HG03354 (cell line): ENCODE results near the gene EPGN.

Experiments
- ATAC-seq: cut with Tn5 transposase; IDR thresholded peaks from one replicate; pipeline ENCODE4 v1.9.1; 2021; ENCODE audit warnings: mild to moderate bottlenecking; ENCODE audit not compliant: unreplicated experiment, poor library complexity, severe bottlenecking

Gene EPGN, protein sequence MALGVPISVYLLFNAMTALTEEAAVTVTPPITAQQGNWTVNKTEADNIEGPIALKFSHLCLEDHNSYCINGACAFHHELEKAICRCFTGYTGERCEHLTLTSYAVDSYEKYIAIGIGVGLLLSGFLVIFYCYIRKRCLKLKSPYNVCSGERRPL

DNA sequence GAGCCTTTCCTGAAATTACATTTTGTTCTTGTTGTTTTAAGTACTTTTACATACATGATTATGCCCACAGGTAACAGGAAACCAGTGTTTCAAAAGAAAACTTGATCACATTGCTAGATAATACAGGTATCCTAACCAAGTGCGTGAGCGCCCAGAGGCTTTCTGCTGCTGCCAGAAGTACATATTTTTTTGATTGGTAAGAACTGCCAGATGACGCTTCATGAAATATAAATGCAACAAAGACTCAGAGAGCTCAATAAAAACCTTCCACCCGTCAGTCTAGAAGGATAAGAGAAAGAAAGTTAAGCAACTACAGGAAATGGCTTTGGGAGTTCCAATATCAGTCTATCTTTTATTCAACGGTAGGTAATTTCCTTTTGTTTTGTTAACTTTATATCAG, at the start of gene EPGN:
Gene EPGN (plus strand): TSS at position 256 of the 400 bp plus-strand sequence. CDS start 64 bp downstream, at position 320.
- no peak for ATAC-seq

DNA sequence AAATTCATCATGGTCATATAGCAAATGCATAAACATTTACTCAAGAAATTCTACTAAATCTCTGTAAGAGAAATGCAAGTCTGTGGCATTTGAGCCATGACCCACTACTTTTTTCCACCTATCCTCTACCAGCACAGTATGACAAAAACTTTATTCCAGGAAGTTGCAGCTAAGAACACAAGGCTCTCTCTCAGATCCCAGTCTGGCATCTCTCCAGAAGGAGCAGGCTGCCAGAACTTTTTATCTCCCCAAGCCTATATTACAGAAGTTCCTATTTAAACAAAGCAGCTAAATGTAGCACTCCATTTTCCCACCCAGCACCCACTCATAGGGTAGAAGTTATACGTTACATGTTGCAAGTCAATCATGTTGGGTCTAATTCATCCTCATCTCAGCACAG, 49.3 kb upstream of the EPGN start:
- ATAC-seq = no peak

DNA sequence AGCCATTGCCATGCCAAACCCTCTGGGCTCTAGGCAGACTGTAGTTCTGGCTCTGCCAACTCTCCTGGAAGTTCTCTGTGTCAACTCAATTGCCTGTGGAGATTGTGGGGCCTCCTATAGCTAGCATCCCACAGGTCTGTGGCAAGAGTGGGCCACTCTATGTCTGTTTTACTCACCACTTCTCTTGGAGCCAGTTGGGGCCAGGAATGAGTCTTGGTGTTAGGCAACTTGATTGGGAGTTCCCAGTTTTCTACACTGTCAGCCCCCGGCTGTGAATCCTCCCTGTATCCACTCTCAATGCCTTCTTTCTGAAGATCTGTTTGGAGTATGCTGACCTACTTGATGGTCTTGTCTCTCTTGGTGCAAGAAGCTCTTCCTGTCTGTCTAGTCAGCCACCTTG, 48.2 kb upstream of the EPGN start:
- no peak for ATAC-seq

DNA sequence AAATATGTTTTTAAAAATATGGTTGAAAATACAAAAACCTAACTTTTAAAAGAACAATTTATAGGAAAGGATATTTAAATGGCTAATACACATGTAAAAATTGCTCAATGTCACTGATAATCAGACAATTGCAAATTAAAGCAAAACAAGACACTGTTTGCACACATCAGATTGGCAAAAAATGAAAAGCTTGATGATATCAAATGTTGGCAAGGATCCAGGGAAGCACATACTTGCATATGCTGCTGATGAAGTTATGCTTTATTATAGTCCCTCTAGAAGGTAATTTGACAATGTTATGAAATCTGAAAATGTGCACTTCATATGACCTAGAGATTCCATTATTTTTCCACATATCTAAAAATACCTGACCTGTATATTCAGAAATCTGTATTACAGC, 45.7 kb upstream of the EPGN start:
- no peak for ATAC-seq

DNA sequence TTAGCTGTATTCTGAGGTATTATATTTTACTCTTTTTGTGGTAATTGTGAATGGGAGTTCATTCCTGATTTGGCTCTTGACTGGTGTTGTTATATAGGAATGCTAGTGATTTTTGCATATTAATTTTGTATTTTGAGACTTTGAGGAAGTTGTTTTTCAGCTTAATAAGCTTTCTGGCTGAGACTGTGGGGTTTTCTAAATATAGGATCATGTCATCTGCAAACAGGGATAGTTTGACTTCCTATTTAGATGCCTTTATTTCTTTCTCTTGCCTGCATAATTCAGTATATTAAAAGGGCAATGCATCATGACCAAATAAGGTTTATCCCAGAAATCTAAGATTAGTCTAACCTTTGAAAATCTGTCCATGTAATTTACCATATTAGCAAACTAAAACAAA, 44.7 kb upstream of the EPGN start:
- ATAC-seq = no peak

DNA sequence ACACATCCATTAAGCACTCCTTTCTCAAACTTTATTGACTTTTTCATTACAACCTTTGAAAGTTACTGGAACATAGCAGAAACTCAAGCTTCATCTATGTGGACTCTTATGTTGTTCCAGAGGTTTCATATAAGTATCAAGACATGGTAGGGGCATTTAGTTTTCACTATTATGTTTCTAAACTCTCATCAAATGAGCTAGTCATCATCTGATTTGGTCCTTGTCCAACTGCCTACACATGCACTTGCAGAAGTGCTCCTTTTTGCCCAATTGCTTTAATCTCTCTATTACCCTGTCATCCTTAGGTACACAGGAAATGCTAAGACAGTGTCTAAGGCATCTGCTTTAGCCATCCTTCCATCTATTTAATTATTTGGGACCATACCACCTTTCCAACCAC, 42.2 kb upstream of the EPGN start:
- no peak for ATAC-seq

DNA sequence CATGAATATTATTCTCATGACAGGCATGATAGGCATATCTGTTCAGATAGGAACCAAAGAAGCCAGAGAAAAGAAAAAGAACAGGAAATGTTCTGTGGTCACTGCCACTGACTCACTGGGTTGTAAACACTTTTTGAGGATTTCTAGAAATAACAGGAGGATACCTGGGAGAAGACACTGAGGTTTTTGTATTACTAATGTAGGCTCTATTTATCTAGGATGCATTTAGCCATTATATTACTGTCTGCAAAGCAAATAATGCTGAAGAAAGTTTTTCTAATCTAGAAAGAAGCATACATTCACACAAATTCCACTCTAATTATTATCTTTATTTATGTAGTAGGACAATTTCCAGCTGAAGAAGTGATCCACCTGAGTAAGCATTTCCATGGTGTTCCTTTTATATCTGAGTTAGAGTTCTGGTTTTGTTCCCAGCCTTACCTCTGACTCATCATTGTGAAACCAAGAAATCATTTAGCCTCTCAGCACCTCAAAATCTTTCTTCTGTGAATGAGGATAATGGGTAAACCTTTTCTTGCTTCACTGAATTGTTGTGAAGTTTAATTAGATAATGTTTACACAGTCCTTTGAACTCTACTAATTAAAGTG, 40.2 kb upstream of the EPGN start:
- ATAC-seq = no peak

DNA sequence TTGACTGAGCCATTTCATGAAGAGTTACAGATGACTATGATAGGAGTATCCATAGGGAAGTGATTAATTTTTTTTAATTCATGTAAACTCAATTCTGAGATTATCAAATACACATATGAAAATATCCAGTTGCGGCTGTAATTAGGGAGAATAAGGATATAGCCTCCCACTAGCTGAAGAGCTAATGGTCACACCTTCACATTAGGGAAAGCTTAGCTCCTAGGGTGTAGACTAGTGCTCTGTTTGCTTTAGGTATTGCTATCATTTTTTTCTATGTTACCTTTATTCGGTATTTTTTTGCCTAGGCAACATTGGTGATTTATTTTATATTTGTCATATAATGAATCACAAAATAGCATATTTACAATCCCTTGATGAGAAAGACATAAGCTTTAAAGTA, 39.6 kb upstream of the EPGN start:
- ATAC-seq = no peak

DNA sequence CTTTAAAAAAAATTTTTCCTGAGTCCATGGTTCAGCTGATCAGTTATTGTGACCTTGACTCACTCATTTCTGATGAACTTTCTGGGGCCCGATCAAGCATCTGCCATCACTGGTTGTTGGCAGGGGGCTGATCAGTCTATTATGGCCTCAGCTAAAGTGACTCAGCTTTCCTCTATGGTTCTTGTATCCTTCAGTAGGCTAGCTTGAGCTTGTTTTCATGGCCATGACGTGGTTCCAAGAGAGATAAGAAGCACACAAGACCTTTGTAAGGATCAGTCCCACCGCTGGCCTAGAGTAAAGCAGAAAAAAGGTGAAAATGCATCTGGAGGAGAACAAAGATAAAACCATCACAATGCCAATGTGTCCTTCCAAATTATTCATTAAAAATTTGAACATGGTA, 29.8 kb upstream of the EPGN start:
- no peak for ATAC-seq

DNA sequence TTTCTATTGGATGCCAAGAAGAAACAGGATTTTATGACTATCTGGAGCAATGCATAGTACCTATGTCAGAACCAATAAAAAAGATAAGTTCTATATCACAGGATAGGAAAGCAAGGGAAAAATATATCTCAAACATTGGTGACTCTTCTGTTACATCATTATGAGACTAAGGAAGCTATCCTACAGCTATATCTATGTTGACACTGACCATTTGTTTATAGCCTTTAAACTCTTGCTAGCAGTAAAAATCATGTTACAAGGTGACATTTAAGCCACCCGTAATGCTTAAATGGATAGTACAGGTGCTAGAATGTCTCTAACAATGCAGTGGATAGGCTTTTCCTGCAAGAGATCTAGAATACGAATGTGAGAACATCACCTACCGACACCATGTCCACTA, 28.6 kb upstream of the EPGN start:
- ATAC-seq = no peak

DNA sequence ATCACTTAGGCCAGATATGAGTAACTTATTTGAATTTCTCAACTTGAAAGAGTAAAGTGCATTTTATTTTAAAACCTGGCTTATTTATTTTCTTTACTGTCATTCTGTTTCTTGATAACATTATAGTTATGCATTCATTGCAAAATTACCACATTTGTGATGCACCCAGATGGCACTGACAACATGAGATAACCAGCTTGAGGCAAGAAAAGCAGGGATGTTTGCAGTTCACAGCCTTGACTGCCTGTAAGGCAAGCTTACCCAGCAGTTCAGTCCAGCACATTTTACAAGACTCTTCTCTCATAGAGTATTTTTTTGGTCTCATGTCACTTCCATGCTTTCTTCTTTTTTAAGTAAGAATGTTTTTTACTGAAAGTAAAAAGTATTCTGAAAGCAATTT, 25.3 kb upstream of the EPGN start:
- no peak for ATAC-seq

DNA sequence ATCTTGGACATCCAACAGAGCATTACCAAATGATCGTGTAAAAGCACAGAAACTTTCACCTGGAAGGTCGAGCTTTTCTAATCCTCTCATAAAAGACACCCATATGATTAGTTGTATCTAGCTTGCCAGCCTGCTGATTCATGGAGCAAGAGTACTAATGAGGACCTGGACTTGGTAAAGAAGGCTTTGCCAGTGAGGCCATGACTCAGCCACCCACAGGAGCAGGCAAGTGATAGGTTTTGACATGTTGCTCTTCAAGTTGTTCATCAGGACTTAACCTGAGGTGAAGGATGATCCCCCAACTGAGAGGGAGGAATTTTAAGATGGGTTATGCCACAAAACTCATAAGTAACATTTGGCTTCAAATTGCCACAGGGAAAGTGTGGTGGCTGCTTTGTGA, 24.7 kb upstream of the EPGN start:
- ATAC-seq = no peak

DNA sequence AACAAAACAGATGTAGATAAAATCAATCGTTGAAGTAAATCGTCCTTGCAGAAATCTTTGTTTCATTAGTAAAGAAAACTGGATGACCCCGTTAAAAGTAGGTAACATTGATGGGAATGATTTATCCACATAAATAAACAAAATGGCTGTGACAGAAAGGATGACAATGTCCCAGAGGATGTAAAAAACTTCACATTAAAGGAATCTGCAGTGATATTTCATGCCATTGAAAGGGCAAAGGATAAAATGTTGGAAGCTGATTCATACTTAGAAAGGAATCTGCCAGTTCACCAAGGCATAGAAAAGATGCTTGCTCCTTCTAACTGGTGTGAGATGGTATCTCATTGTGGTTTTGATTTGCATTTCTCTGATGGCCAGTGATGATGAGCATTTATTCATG, 24.2 kb upstream of the EPGN start:
- no peak for ATAC-seq

DNA sequence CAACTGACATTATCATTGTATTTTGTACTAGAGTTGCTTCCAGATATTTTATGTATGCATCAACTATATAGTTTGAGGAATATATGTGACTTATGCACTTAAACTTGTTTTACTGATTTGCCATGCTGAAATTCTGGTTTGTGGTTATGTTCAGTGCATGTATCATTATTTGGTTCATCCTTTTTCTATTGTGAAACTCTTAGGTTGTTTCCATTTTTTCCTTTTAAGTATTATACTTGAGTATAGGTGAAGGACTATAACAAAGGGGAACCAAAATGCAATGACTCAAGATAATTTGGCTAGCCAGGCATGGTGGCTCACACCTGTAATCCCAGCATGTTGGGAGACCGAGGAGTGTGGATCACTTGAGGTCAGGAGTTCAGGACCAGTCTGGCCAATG, 21.1 kb upstream of the EPGN start:
- ATAC-seq = no peak

DNA sequence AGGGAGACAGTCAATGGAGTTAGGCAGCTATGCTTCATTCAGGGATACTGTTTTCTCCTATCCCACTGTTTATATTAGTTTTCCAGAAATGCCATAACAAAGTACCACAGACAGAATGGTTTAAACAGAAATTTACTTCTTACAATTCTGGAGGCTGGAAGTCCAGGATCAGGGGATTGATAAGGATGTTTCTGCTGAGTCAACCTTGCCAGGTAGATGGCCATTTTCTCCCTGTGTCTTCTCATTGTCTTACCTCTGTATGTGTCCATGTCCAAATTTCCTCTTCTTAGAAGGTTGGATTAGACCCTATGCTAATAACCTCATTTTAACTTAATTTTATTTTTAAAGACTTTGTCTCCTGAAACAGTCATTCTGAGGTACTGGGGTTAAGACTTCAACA, 20.5 kb upstream of the EPGN start:
- no peak for ATAC-seq

DNA sequence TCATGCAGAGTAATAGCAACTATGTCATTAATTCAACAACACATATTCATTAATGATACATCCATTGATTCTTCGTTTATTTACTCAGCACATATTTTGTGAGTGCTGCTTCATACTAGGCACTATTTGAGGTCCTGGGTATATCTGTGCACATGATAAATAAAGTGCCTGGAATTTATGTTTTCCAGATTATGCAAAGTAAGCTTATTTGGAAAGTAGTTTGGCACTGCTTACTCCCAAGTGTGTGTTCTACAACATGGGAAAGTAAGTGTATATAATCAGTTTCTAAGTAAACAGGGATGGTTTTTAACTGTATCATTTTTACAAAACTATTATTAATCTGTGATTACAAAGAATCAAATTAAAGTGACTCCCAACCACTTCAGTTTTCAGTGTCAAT, 16.8 kb upstream of the EPGN start:
- ATAC-seq = no peak

DNA sequence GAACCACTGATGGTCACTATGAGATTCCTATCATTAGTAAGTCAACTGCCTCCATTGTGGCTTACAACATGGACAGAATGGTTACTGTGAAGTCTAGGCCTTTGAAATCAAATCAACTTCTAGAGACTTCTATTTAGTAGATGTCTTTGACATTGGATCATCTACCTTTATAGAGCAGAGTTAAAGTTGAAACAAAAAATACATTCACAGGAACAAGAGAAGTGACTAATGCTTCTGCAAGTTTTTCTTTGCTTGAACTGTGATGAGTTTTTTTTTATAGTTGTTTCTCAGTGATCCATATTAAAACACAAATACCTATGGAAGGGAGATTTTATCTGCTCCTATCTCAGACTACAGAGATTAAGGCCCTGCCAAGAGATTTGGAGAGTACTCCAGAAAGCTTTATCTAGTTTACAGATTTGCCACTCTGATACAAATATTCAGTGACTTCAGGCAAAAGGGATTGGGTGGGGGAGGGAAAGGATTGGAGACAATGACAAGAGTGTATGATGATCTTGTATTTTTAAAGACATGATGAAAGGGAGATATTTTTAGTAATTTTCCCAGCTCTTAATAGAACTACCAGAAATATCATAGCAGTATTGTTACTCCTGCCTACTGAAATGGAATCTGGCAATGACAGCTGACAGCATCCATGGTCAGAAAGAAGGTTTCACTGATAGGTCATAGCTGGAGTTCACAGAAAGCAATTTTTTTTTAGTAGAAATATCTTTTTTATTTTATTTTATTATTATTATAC, 16.0 kb upstream of the EPGN start:
- ATAC-seq = no peak

DNA sequence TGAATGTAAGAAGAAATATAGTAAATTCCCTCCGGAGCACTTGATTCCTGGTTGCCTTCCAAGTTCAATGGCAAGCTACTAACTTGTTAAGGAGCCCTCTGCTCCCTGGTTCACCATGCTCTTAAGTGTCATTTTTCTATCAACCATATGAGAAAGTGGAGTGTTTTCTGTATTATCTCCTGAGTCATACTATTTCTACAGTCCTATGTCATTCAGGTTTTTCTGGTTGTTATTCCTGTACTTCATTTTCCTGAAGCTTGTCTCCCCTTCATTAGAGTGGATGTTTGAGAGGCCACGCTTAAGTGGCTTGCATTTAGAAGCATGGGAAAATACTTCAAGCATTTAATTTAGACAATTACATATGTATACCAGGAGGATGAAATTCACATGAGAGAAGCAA, 14.7 kb upstream of the EPGN start:
- no peak for ATAC-seq

DNA sequence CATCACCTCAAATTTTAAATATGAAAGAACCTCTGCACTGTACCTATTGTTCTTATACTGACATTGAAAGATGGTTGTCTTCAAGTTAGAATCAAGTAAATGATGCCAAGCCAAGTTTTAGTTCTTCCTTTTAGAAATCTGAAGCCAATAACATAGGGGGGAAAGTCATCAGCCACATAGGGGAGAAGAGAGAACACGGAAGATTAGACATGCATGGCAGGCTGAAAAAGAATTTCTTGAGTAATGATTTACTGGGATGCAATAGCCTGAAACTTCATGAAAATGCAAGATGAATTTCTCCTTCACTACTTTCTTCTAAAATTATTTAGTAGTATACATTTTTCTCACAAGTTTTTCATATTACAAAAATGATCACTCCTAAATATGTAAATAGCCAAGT, 13.6 kb upstream of the EPGN start:
- no peak for ATAC-seq

DNA sequence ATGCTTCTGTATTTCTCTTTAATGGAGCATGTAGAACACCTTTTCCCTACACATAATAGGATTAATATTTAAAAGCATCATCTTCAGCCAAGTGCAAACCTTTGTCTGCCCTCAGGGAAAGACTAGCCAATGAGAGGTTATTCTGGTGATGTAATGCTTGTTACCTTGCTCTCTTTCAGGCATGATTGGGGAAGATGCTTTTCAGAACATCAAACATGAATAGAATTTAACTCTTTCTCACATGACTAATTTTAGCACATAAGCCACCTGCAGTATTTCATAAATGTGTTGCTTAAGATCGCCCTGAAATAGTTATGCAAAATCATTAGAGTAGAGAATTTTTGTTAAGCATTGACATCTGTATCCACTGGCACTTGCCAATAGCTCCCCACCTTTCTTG, 10.7 kb upstream of the EPGN start:
- peak; percentile 72 for ATAC-seq

DNA sequence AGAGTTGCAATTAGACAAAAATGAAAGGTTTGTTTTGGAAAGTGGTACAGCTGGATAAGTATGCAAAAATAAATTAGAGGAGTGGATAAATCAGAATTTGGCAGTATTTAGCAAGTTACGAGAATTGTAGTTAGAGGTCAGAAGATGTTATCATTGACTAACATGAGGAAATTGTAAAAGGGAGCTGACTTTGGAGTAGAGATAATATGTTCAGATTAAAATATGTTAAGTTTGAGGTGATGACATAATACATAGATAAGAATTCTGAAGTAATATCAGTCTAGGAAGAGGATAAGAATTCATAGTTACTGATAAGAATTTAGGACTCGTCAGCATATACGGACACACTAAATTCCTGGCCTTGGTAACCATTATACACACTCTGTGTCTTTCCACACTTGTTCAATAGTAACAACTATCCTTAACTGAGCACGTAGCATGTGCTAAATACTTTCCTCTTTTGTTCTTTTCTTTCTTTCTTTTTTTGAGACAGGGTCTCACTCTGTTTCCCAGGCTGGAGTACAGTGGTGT, 4.1 kb upstream of the EPGN start:
- no peak for ATAC-seq
